K562 (cell line): ENCODE results near the gene ZNF521. TPM values are rescaled to one million over a fixed set of nuclear protein-coding genes. Genes with fewer than 3 reads are reported as not detected.

Experiments
- ATAC-seq: fragments of 200-7000 bp; cut with Tn5 transposase; 3 replicates; pipeline ENCODE4 v1.9.1; 2020; ENCODE audit warnings: moderate library complexity
- BruUV-seq: library from RNA; stranded (reverse); fragments of 400-500 nt; replicated peaks from 2 replicates; lab custom pipeline; 2021; lab: Mats Ljungman, UMichigan
- CTCF ChIA-PET: fragments of 300-600 bp; formaldehyde crosslinking; extraction: SDS; loops from one replicate; lab custom pipeline; 2021; ENCODE audit warnings: low intra/inter-chr PET ratio; lab: Yijun Ruan, JAX
- POLR2A ChIA-PET: fragments of 300-600, 350-650 bp; sonication (Branson Sonifier 250); formaldehyde crosslinking; extraction: SDS; loops from one replicate; lab custom pipeline; 2021; ENCODE audit warnings: antibody characterized with exemption, inconsistent platforms; lab: Yijun Ruan, JAX
- DNase-seq, 4 experiments: peaks; one replicate each; pipeline versions ENCODE4 v3.0.0 to v3.0.0-alpha.2; 2011 to 2018; ENCODE audit warnings: low spot score in 3 of 4, mixed read lengths in 3 of 4; ENCODE audit errors: extremely low read depth in 1 of 4
- FAIRE-seq: peaks from 2 replicates; lab custom pipeline; 2011; peaks lifted over from hg19 to GRCh38; lab: Jason Lieb, UNC
- H2AFZ ChIP-seq: 2 replicates; pipeline ENCODE4 v1.6.0; 2011; ENCODE audit warnings: low read depth, low read length, control low read depth, inconsistent platforms
- H3K27ac ChIP-seq: fragments of 200-600 bp; 3 replicates; pipeline ENCODE4 v1.8.0; 2011; ENCODE audit warnings: low read depth, mild to moderate bottlenecking, control low read depth, inconsistent platforms, low read length, moderate library complexity, mixed read lengths; ENCODE audit errors: extremely low read depth
- H3K27me3 ChIP-seq, 2 experiments: fragments of 300-600 bp in 1 of 2; 2 replicates in 1 of 2; 3 replicates in 1 of 2; pipeline versions ENCODE4 v1.6.0 to v1.8.0; 2011; ENCODE audit warnings: inconsistent platforms in 2 of 2, low read length in 2 of 2, mild to moderate bottlenecking in 1 of 2, mixed read lengths in 1 of 2, moderate library complexity in 1 of 2; ENCODE audit not compliant: control insufficient read depth in 2 of 2, insufficient read depth in 2 of 2
- H3K36me3 ChIP-seq: fragments of 300-600 bp; 3 replicates; pipeline ENCODE4 v1.8.0; 2011; ENCODE audit warnings: mild to moderate bottlenecking, low read length, inconsistent platforms; ENCODE audit not compliant: control insufficient read depth, insufficient read depth
- H3K4me1 ChIP-seq, 2 experiments: fragments of 200-600 bp in 1 of 2; replicated peaks in 1 of 2; 2 replicates in 1 of 2; 3 replicates in 1 of 2; pipeline versions ENCODE4 v1.5.1 to v1.8.0; 2011; ENCODE audit warnings: inconsistent platforms in 2 of 2, low read length in 2 of 2, mild to moderate bottlenecking in 1 of 2, mixed read lengths in 1 of 2, moderate library complexity in 1 of 2; ENCODE audit not compliant: control insufficient read depth in 2 of 2, insufficient read depth in 2 of 2
- H3K4me2 ChIP-seq: 2 replicates; pipeline ENCODE4 v1.6.1; 2011; ENCODE audit warnings: low read length, control low read depth, inconsistent platforms, mixed read lengths; ENCODE audit not compliant: insufficient read depth
- H3K4me3 ChIP-seq: fragments of 200-600 bp; sonication (generic), shearing (Covaris generic); 2 replicates; pipeline ENCODE4 v1.5.1; 2016; ENCODE audit warnings: control low read depth, inconsistent platforms
- H3K79me2 ChIP-seq: fragments of 200-600 bp; 3 replicates; pipeline ENCODE4 v1.8.0; 2011; ENCODE audit warnings: low read length, inconsistent platforms; ENCODE audit not compliant: control insufficient read depth, insufficient read depth
- H3K9ac ChIP-seq, 2 experiments: 2 replicates each; pipeline versions ENCODE4 v1.6.0 to v1.6.1; 2011; ENCODE audit warnings: low read depth in 2 of 2, low read length in 2 of 2, control low read depth in 1 of 2, inconsistent platforms in 1 of 2, mild to moderate bottlenecking in 1 of 2, mixed read lengths in 1 of 2; ENCODE audit not compliant: insufficient read depth in 1 of 2
- H3K9me1 ChIP-seq: one replicate; pipeline ENCODE4 v1.6.0; 2011; ENCODE audit warnings: inconsistent platforms, mild to moderate bottlenecking, low read length, moderate library complexity; ENCODE audit not compliant: control insufficient read depth, insufficient read depth
- H3K9me3 ChIP-seq: replicated peaks from 2 replicates; pipeline ENCODE4 v1.5.1; 2011; ENCODE audit warnings: low read depth, low read length, inconsistent platforms; ENCODE audit not compliant: control insufficient read depth, insufficient read depth
- H4K20me1 ChIP-seq: replicated peaks from 2 replicates; pipeline ENCODE4 v1.6.1; 2011; ENCODE audit warnings: low read length, inconsistent platforms, mixed read lengths; ENCODE audit not compliant: control insufficient read depth, insufficient read depth
- BRF1 ChIP-seq: IDR thresholded peaks from 3 replicates; pipeline ENCODE4 v1.6.1; 2011; ENCODE audit warnings: borderline replicate concordance, mild to moderate bottlenecking; ENCODE audit not compliant: insufficient read length; ENCODE audit errors: extremely low read depth
- L3MBTL2 ChIP-seq: fragments of 450-650 bp; IDR thresholded peaks from 2 replicates; pipeline ENCODE4 v1.6.1; 2016; ENCODE audit warnings: mild to moderate bottlenecking, moderate library complexity
- MEIS2 ChIP-seq: fragments of 450-650 bp; IDR thresholded peaks from 2 replicates; pipeline ENCODE4 v1.6.1; 2014; ENCODE audit warnings: mild to moderate bottlenecking; ENCODE audit not compliant: partially characterized antibody
- NFE2 ChIP-seq: IDR thresholded peaks from 2 replicates; pipeline ENCODE4 v1.6.1; 2014; ENCODE audit warnings: antibody characterized with exemption, low read depth
- POLR2B ChIP-seq: fragments of 450-650 bp; IDR thresholded peaks from 2 replicates; pipeline ENCODE4 v1.6.1; 2018; ENCODE audit warnings: low read depth; ENCODE audit not compliant: partially characterized antibody
- POLR3G ChIP-seq: IDR thresholded peaks from 2 replicates; pipeline ENCODE4 v1.6.1; 2011; ENCODE audit not compliant: insufficient read length, insufficient replicate concordance; ENCODE audit errors: extremely low read depth
- SMARCA5 ChIP-seq: fragments of 450-650 bp; IDR thresholded peaks from 2 replicates; pipeline ENCODE4 v1.6.1; 2016
- TCF3 ChIP-seq: sonication (generic); formaldehyde crosslinking; IDR thresholded peaks from 2 replicates; pipeline ENCODE4 v1.4.0; 2020; ENCODE audit warnings: mild to moderate bottlenecking, missing genetic modification reagents
- TEAD1 ChIP-seq, 2 experiments: fragments of 450-650 bp in 1 of 2; sonication (generic) in 1 of 2; formaldehyde crosslinking; IDR thresholded peaks; 2 replicates each; pipeline versions ENCODE4 v1.4.0 to v1.8.0; 2020 to 2022; ENCODE audit warnings: mild to moderate bottlenecking in 2 of 2, missing genetic modification reagents in 1 of 2
- TEAD4 ChIP-seq, 2 experiments: sonication (generic) in 1 of 2; formaldehyde crosslinking in 1 of 2; IDR thresholded peaks; 2 replicates each; pipeline versions ENCODE4 v1.6.1 to v1.8.0; 2012 to 2022; ENCODE audit warnings: borderline replicate concordance in 1 of 2, inconsistent platforms in 1 of 2, low read length in 1 of 2, mild to moderate bottlenecking in 1 of 2, missing genetic modification reagents in 1 of 2
- THRB ChIP-seq: fragments of 450-650 bp; formaldehyde crosslinking; conservative IDR thresholded peaks from 2 replicates; pipeline ENCODE4 v1.4.0; 2022; ENCODE audit warnings: mild to moderate bottlenecking, missing genetic modification characterization
- TRIM25 ChIP-seq: fragments of 450-650 bp; IDR thresholded peaks from 2 replicates; pipeline ENCODE4 v1.7.0; 2016; ENCODE audit warnings: borderline replicate concordance
- ZNF449 ChIP-seq: fragments of 250-450 bp; sonication (Bioruptor Pico); IDR thresholded peaks from 2 replicates; pipeline ENCODE4 v1.8.0; 2022; ENCODE audit warnings: moderate library complexity, mild to moderate bottlenecking, inconsistent platforms
- ZNF507 ChIP-seq: conservative IDR thresholded peaks from 2 replicates; pipeline ENCODE4 v1.6.1; 2017; ENCODE audit warnings: missing genetic modification characterization, missing compliant biosample characterization
- ZNF57 ChIP-seq: fragments of 450-650 bp; formaldehyde crosslinking; IDR thresholded peaks from 2 replicates; pipeline ENCODE4 v1.4.0; 2020; ENCODE audit warnings: mild to moderate bottlenecking, moderate library complexity
- WGBS: fragments of 100-300 bp; shearing (Covaris generic); methylation state at CpG from one replicate; pipeline ENCODE4 v1.1.6; 2016; ENCODE audit warnings: low coverage, mixed read lengths; ENCODE audit not compliant: insufficient coverage; ENCODE audit errors: missing lambda C conversion rate; 5-methylcytosine and 5-hydroxymethylcytosine counted together
- in situ Hi-C: fragments of 300-500 bp; cut with MboI; formaldehyde crosslinking; loops from 4 replicates; pipeline ENCODE4 v1.15.0; 2018; ENCODE audit warnings: inconsistent platforms, mixed read lengths
- intact Hi-C: fragments of 100-400 bp; cut with micrococcal nuclease; formaldehyde crosslinking; loops from 2 replicates; pipeline ENCODE4 v1.14.2; 2022
- polyA plus RNA-seq, 8 experiments: library from polyadenylated mRNA; depleted of rRNA in 4 of 8; stranded (reverse) in 5 of 8; unstranded in 3 of 8; fragments of >200 nt; fragmentation: Nextera tagmentation in 2 of 8; fragmentation: Illumina TruSeq in 1 of 8; extraction: Ambion mirVana in 2 of 8; extraction: Trizol in 1 of 8; gene quantifications; 2 replicates each; pipeline versions ENCODE4 v1.2.1 to v1.2.3, GENCODE V29; 2011 to 2014; ENCODE audit warnings: inconsistent platforms in 1 of 8, missing spikeins in 1 of 8
- total RNA-seq, 7 experiments: library from RNA; depleted of rRNA in 6 of 7; stranded (reverse); fragments of >200 nt in 6 of 7; fragmentation: Illumina TruSeq in 2 of 7; extraction: Trizol in 2 of 7; gene quantifications; 2 replicates each; pipeline versions ENCODE4 v1.2.1 to v1.2.3, GENCODE V29; 2011 to 2021; ENCODE audit warnings: low replicate concordance in 1 of 7

ZNF521 gene
- total and polyA plus RNA-seq, 9 of the 15 experiments (the other 6 are each of a cell fraction or from before 2014, with no cell fraction given) = 1.2 to 5.8 (median 1.6) TPM

- POLR2A ChIA-PET = no interaction called here
- no peaks in the 10 kb centered on the region for H3K36me3 ChIP-seq
- no peaks in the 10 kb centered on the region for H3K9me3 ChIP-seq
- H3K4me3 ChIP-seq = no peak overlapping the region
- FAIRE-seq (no peak), ATAC-seq (no peak), DNase-seq (no peak)
- no peaks in the 10 kb centered on the region for H4K20me1 ChIP-seq
- TF ChIP-seq SMARCA5 (no peak), TEAD4 (IDR thresholded peaks at IDR 0.05; ENCODE audit: low read length) (no peak), TEAD4 (CRISPR knock-in tag; IDR thresholded peaks at IDR 0.05; ENCODE audit: borderline replicate concordance) (no peak), L3MBTL2 (no peak), TCF3 (CRISPR knock-in tag) (no peak), MEIS2 (no peak), BRF1 (no peak), TRIM25 (no peak), POLR2B (no peak), THRB (CRISPR knock-in tag) (no peak), POLR3G (no peak), TEAD1 (CRISPR knock-in tag; IDR thresholded peaks at IDR 0.05) (no peak), ZNF57 (CRISPR knock-in tag) (no peak), NFE2 (no peak), ZNF507 (tag) (no peak), ZNF449 (no peak)
- no peaks in the 10 kb centered on the region for H3K9me1 ChIP-seq
- in situ Hi-C loops (no loop called here), intact Hi-C loops (no loop called here)
- no peak overlapping the region for H3K4me2 ChIP-seq
- CTCF ChIA-PET = no interaction called here
- H3K27ac ChIP-seq = no peak overlapping the region
- WGBS = 1% methylated on average over 4 of the region's 4 CpGs
- H3K4me1 ChIP-seq = no peaks in the 10 kb centered on the region
- H3K27me3 ChIP-seq = peaks cover 0 to 3% of the 10 kb centered on the region in 2 experiments; a peak in 2 of 5 replicates
- BruUV-seq = no TSS peak
- H3K79me2 ChIP-seq = no peaks in the 10 kb centered on the region
- no peak overlapping the region for H2AFZ ChIP-seq
- H3K9ac ChIP-seq = no peak overlapping the region
Measured at GRCh38 chr18:25055076-25055475, 296.9 kb downstream of the ZNF521 start.
